Activated CD8-positive, alpha-beta memory T cell treated with anti-CD3 and anti-CD28 coated beads for 36 hours (primary cell): ENCODE results near the gene KCNIP4. TPM values are rescaled to one million over a fixed set of nuclear protein-coding genes. Genes with fewer than 3 reads are reported as not detected.

Experiments used
- CTCF ChIA-PET: fragments of 350-600 bp; sonication (Branson Sonifier 250); formaldehyde crosslinking; loops from one replicate; lab custom pipeline; 2021; ENCODE audit warnings: antibody characterized with exemption; lab: Charles Lee
- POLR2A ChIA-PET: fragments of 350-600 bp; sonication (Branson Sonifier 250); formaldehyde crosslinking; loops from one replicate; lab custom pipeline; 2021; ENCODE audit warnings: antibody characterized with exemption; lab: Charles Lee
- total RNA-seq, 2 experiments: library from RNA; stranded (reverse); gene quantifications; one replicate each; pipeline ENCODE4 v1.2.3, GENCODE V29; 2021

KCNIP4 gene
- total RNA-seq, 2 experiments from 2014 or later = not detected

GRCh38 chr4:21726255-21726815 lies 222.2 kb downstream of the KCNIP4 start:
- ChIA-PET CTCF (no interaction called here), POLR2A (no interaction called here)

- ChIA-PET CTCF (no interaction called here), POLR2A (no interaction called here)
Observed at GRCh38 chr4:21722157-21722839, 226.3 kb downstream of the KCNIP4 start.

GRCh38 chr4:21716531-21716930 lies 232.0 kb downstream of the KCNIP4 start:
- CTCF ChIA-PET = no interaction called here

GRCh38 chr4:21710179-21710835 lies 238.3 kb downstream of the KCNIP4 start:
- ChIA-PET CTCF (no interaction called here), POLR2A (no interaction called here)

More at GRCh38 chr4:21716531-21716930, 232.0 kb downstream of the KCNIP4 start:
- POLR2A ChIA-PET = no interaction called here

GRCh38 chr4:21709761-21710160 lies 238.8 kb downstream of the KCNIP4 start:
- POLR2A ChIA-PET = no interaction called here

GRCh38 chr4:21709031-21709430 lies 239.5 kb downstream of the KCNIP4 start:
- ChIA-PET POLR2A (no interaction called here), CTCF (no interaction called here)

More at GRCh38 chr4:21709761-21710160, 238.8 kb downstream of the KCNIP4 start:
- CTCF ChIA-PET = no interaction called here

GRCh38 chr4:21699446-21699845 lies 249.1 kb downstream of the KCNIP4 start:
- POLR2A ChIA-PET = no interaction called here
- CTCF ChIA-PET = no interaction called here

- ChIA-PET CTCF (no interaction called here), POLR2A (no interaction called here)
Observed at GRCh38 chr4:21697583-21697982, 251.0 kb downstream of the KCNIP4 start.

GRCh38 chr4:21695141-21695540 lies 253.4 kb downstream of the KCNIP4 start:
- POLR2A ChIA-PET = no interaction called here

GRCh38 chr4:21692241-21692640 lies 256.3 kb downstream of the KCNIP4 start:
- ChIA-PET CTCF (no interaction called here), POLR2A (no interaction called here)

More at GRCh38 chr4:21695141-21695540, 253.4 kb downstream of the KCNIP4 start:
- CTCF ChIA-PET = no interaction called here

- CTCF ChIA-PET = no interaction called here
- POLR2A ChIA-PET = no interaction called here
Observed at GRCh38 chr4:21688596-21689265, 259.8 kb downstream of the KCNIP4 start.

GRCh38 chr4:21685911-21686310 lies 262.7 kb downstream of the KCNIP4 start:
- ChIA-PET POLR2A (no interaction called here), CTCF (no interaction called here)

GRCh38 chr4:21680326-21680898 lies 268.2 kb downstream of the KCNIP4 start:
- POLR2A ChIA-PET = no interaction called here
- CTCF ChIA-PET = no interaction called here

- ChIA-PET POLR2A (no interaction called here), CTCF (no interaction called here)
Observed at GRCh38 chr4:21678711-21679110, 269.9 kb downstream of the KCNIP4 start.

- CTCF ChIA-PET = no interaction called here
- POLR2A ChIA-PET = no interaction called here
Observed at GRCh38 chr4:21677173-21677572, 271.4 kb downstream of the KCNIP4 start.

- CTCF ChIA-PET = no interaction called here
- POLR2A ChIA-PET = no interaction called here
Observed at GRCh38 chr4:21664355-21664754, 284.2 kb downstream of the KCNIP4 start.

GRCh38 chr4:21656832-21657231 lies 291.7 kb downstream of the KCNIP4 start:
- CTCF ChIA-PET = no interaction called here
- POLR2A ChIA-PET = no interaction called here

GRCh38 chr4:21655031-21655430 lies 293.5 kb downstream of the KCNIP4 start:
- POLR2A ChIA-PET = no interaction called here

GRCh38 chr4:21652508-21653231 lies 295.9 kb downstream of the KCNIP4 start:
- CTCF ChIA-PET = no interaction called here
- POLR2A ChIA-PET = no interaction called here

More at GRCh38 chr4:21655031-21655430, 293.5 kb downstream of the KCNIP4 start:
- CTCF ChIA-PET = no interaction called here
